Spleen (tissue), 11 donors: ENCODE data around the gene NCOA7. TPM values are rescaled to one million over a fixed set of nuclear protein-coding genes. Genes with fewer than 3 reads are reported as not detected.

Experiments used
- DNase-seq: peaks from one replicate; pipeline ENCODE4 v3.0.0-alpha.2; 2020
- H3K27ac ChIP-seq, 8 donors: fragments of 200-600 bp; sonication (generic) in 7 of 8; 1 replicate in 4 of 8; 2 replicates in 4 of 8; pipeline versions ENCODE4 v1.5.0 to v1.8.0; 2016 to 2021; ENCODE audit warnings: inconsistent platforms in 4 of 8, mild to moderate bottlenecking in 4 of 8, moderate library complexity in 1 of 8
- H3K27me3 ChIP-seq, 7 donors: fragments of 200-600 bp; sonication (generic) in 6 of 7; replicated peaks in 1 of 7; 1 replicate in 4 of 7; 2 replicates in 3 of 7; pipeline versions ENCODE4 v1.5.0 to v1.8.0; 2016 to 2021; ENCODE audit warnings: inconsistent platforms in 3 of 7, mild to moderate bottlenecking in 1 of 7
- H3K36me3 ChIP-seq, 6 donors: fragments of 200-600 bp; sonication (generic) in 5 of 6; 1 replicate in 4 of 6; 2 replicates in 2 of 6; pipeline versions ENCODE4 v1.5.0 to v1.8.0; 2016 to 2021; ENCODE audit warnings: inconsistent platforms in 2 of 6
- H3K4me1 ChIP-seq, 6 donors: fragments of 200-600 bp; sonication (generic) in 5 of 6; 1 replicate in 3 of 6; 2 replicates in 3 of 6; pipeline versions ENCODE4 v1.5.0 to v1.8.0; 2016 to 2021; ENCODE audit warnings: inconsistent platforms in 3 of 6
- H3K4me3 ChIP-seq, 8 donors: fragments of 200-600 bp; sonication (generic) in 7 of 8; 1 replicate in 4 of 8; 2 replicates in 4 of 8; pipeline versions ENCODE4 v1.5.0 to v1.8.0; 2016 to 2021; ENCODE audit warnings: inconsistent platforms in 4 of 8, mild to moderate bottlenecking in 4 of 8, moderate library complexity in 2 of 8
- H3K9me3 ChIP-seq, 8 donors: fragments of 200-600 bp; sonication (generic) in 7 of 8; 1 replicate in 4 of 8; 2 replicates in 4 of 8; pipeline versions ENCODE4 v1.5.0 to v1.8.0; 2016 to 2021; ENCODE audit warnings: inconsistent platforms in 4 of 8
- CTCF ChIP-seq, 11 experiments: fragments of 200-600 bp in 7 of 11; fragments of 450-650 bp in 4 of 11; sonication (generic) in 4 of 11; IDR thresholded peaks in 8 of 11; conservative IDR thresholded peaks in 3 of 11; 1 replicate in 7 of 11; 2 replicates in 4 of 11; pipeline versions ENCODE4 v1.4.0 to v1.8.0; 2016 to 2021; ENCODE audit warnings: antibody characterized with exemption in 11 of 11, inconsistent platforms in 4 of 11, mild to moderate bottlenecking in 1 of 11
- POLR2A ChIP-seq, 3 donors: fragments of 450-650 bp; IDR thresholded peaks; one replicate each; pipeline ENCODE4 v1.5.1; 2017; ENCODE audit warnings: antibody characterized with exemption in 3 of 3, mild to moderate bottlenecking in 1 of 3
- POLR2AphosphoS5 ChIP-seq, 3 donors: sonication (generic); formaldehyde crosslinking; IDR thresholded peaks; one replicate each; pipeline ENCODE4 v1.5.1; 2017; ENCODE audit warnings: antibody characterized with exemption in 3 of 3
- WGBS, 5 donors: extraction: QIAGEN DNeasy Blood & Tissue Kit in 3 of 5; methylation state at CpG; one replicate each; pipeline versions ENCODE4 v1.1.5 to v1.1.7; 2013 to 2018; 5-methylcytosine and 5-hydroxymethylcytosine counted together
- intact Hi-C: fragments of 100-400 bp; cut with DNase I; formaldehyde crosslinking; loops from one replicate; pipeline ENCODE4 v1.15.0; 2023; ENCODE audit warnings: low total_unique reads
- polyA plus RNA-seq, 3 donors: library from polyadenylated mRNA; stranded (reverse); fragments of 200-250 nt; gene quantifications; one replicate each; pipeline ENCODE4 v1.2.1, GENCODE V29; 2013
- total RNA-seq, 7 donors: library from RNA; depleted of rRNA in 3 of 7; stranded (reverse); fragments of >200 nt in 3 of 7; fragmentation: NEBNext Ultra II Directional in 4 of 7; extraction: Animal tissue kit (Norgen Biotek cat#: 25700) in 4 of 7; gene quantifications; one replicate each; pipeline versions ENCODE4 v1.1.0 to v1.2.1, GENCODE V29; 2016 to 2021
- donor health status: healthy with polysubstance abuse.
- donor health status: DM: no; HTN: no; CAD: no; lungs with moderate emphysema.
- donor health status: DM: no; HTN: no; CAD: no.
- donor health status: Bipolar disorder and iron deficiency.
- donor health status: healthy.
- donor health status: DM: no; HTN: no; CAD: no.
- donor health status: DM: yes; HTN: yes; CAD: no.

Gene NCOA7
- total and polyA plus RNA-seq, 10 donors = 11.8 to 84.3 (median 43.1) TPM

- H3K36me3 ChIP-seq = peaks cover 0 to 5% (median 0%) of the 10 kb centered on the region in 6 donors
- peak overlapping the region in 1 of 8 donors; percentile 89 for H3K4me3 ChIP-seq
- TF ChIP-seq POLR2A (IDR thresholded peaks at IDR 0.05) = no peak
- no peak for TF ChIP-seq CTCF (IDR thresholded peaks at IDR 0.05 in 8 of 11, conservative IDR thresholded peaks at IDR 0.05 in 3 of 11)
- peak in 1 of 3 donors; percentile 33 for TF ChIP-seq POLR2AphosphoS5 (IDR thresholded peaks at IDR 0.05)
- H3K27me3 ChIP-seq = no peaks in the 10 kb centered on the region
- DNase-seq = peak; percentile 73
- H3K27ac ChIP-seq = peak overlapping the region; percentile 91 to 98 (median 96)
- H3K9me3 ChIP-seq = no peaks in the 10 kb centered on the region
- 8 to 24% (median 18%) methylated on average over 1 of the region's 1 CpG for WGBS, 5 donors
- intact Hi-C loops = no loop called here
- H3K4me1 ChIP-seq = peaks cover 16 to 58% (median 50%) of the 10 kb centered on the region in 6 donors
Observed at GRCh38 chr6:125789167-125789566, 1.6 kb upstream of the NCOA7 start.

- H3K27me3 ChIP-seq = no peaks in the 10 kb centered on the region
- peak; percentile 85 for DNase-seq
- H3K27ac ChIP-seq = peak overlapping the region; percentile 91 to 98 (median 96)
- H3K4me3 ChIP-seq = peak overlapping the region; percentile 77 to 95 (median 89)
- peaks cover 0 to 5% (median 0%) of the 10 kb centered on the region in 6 donors for H3K36me3 ChIP-seq
- intact Hi-C loops = no loop called here
- WGBS, 5 donors = 11 to 15% (median 14%) methylated on average over 18 to 19 of the region's 19 CpGs
- peaks cover 20 to 64% (median 56%) of the 10 kb centered on the region in 6 donors for H3K4me1 ChIP-seq
- no peaks in the 10 kb centered on the region for H3K9me3 ChIP-seq
- TF ChIP-seq POLR2AphosphoS5 (IDR thresholded peaks at IDR 0.05) = no peak
- no peak for TF ChIP-seq CTCF (IDR thresholded peaks at IDR 0.05 in 8 of 11, conservative IDR thresholded peaks at IDR 0.05 in 3 of 11)
- TF ChIP-seq POLR2A (IDR thresholded peaks at IDR 0.05) = no peak
Observed at GRCh38 chr6:125789576-125790357, 993 bp upstream of the NCOA7 start.

- DNase-seq = peak; percentile 76
- Histone ChIP-seq H3K4me1 (peaks cover 20 to 77% (median 67%) of the 10 kb centered on the region in 6 donors), H3K9me3 (no peaks in the 10 kb centered on the region), H3K4me3 (peak overlapping the region; percentile 77 to 95 (median 89)), H3K27me3 (no peaks in the 10 kb centered on the region), H3K36me3 (peaks cover 0 to 5% (median 0%) of the 10 kb centered on the region in 6 donors), H3K27ac (peak overlapping the region; percentile 91 to 98 (median 96))
- intact Hi-C loops = no loop called here
- 0 to 1% (median 0%) methylated on average over 24 to 28 of the region's 28 CpGs for WGBS, 5 donors
- no peak for TF ChIP-seq POLR2A (IDR thresholded peaks at IDR 0.05)
- peak in 10 of 11 experiments; percentile 15 to 58 (median 46) for TF ChIP-seq CTCF (IDR thresholded peaks at IDR 0.05 in 8 of 11, conservative IDR thresholded peaks at IDR 0.05 in 3 of 11)
- TF ChIP-seq POLR2AphosphoS5 (IDR thresholded peaks at IDR 0.05) = no peak
Observed at GRCh38 chr6:125791151-125791819, 525 bp downstream of the NCOA7 start.

GRCh38 chr6:125791820-125792165 is 1.0 kb downstream of the NCOA7 start:
- H3K27ac ChIP-seq = peak overlapping the region in 7 of 8 donors; percentile 94 to 98 (median 97)
- peak overlapping the region in 7 of 8 donors; percentile 77 to 95 (median 89) for H3K4me3 ChIP-seq
- H3K36me3 ChIP-seq = peaks cover 0 to 5% (median 0%) of the 10 kb centered on the region in 6 donors
- no peaks in the 10 kb centered on the region for H3K27me3 ChIP-seq
- no peak for DNase-seq
- H3K9me3 ChIP-seq = no peaks in the 10 kb centered on the region
- H3K4me1 ChIP-seq = peaks cover 20 to 80% (median 68%) of the 10 kb centered on the region in 6 donors
- intact Hi-C loops = no loop called here
- no peak for TF ChIP-seq POLR2AphosphoS5 (IDR thresholded peaks at IDR 0.05)
